Brain microvascular endothelial cell (primary cell): ENCODE data around the gene P3H2.

Source experiments
- DNase-seq: peaks from one replicate; pipeline ENCODE4 v3.0.0-alpha.2; 2020
- H3K27ac ChIP-seq: fragments of 250-450 bp; sonication (Bioruptor Pico); 2 replicates; pipeline ENCODE4 v1.5.1; 2020; ENCODE audit warnings: mild to moderate bottlenecking, moderate library complexity
- H3K27me3 ChIP-seq: fragments of 250-450 bp; sonication (Bioruptor Pico); replicated peaks from 2 replicates; pipeline ENCODE4 v1.5.1; 2020; ENCODE audit warnings: mild to moderate bottlenecking
- H3K36me3 ChIP-seq: fragments of 250-450 bp; sonication (Bioruptor Pico); replicated peaks from 2 replicates; pipeline ENCODE4 v1.5.1; 2020; ENCODE audit warnings: mild to moderate bottlenecking
- H3K4me3 ChIP-seq: 2 replicates; pipeline ENCODE4 v1.5.1; 2011; ENCODE audit warnings: low read depth, mild to moderate bottlenecking, control low read depth, low read length, moderate library complexity
- in situ Hi-C: cut with HindIII; loops from 2 replicates; pipeline ENCODE4 v1.10.0; 2017; ENCODE audit warnings: low sequenced_read_pairs, low pct_ligation_motif_present
- TF ChIP-seq, protein P1 (sequence below): IDR thresholded peaks from 2 replicates; pipeline ENCODE4 v1.5.1; 2011; ENCODE audit warnings: low read depth, mild to moderate bottlenecking, moderate library complexity, low read length, control low read depth, inconsistent platforms; ENCODE audit errors: missing control alignments

P3H2 gene

GRCh38 chr3:190014940-190015339 lies 105.8 kb downstream of the P3H2 start:
- in situ Hi-C loops, result no loop called here
- DNase-seq, result no peak
- TF ChIP-seq, protein P1, sequence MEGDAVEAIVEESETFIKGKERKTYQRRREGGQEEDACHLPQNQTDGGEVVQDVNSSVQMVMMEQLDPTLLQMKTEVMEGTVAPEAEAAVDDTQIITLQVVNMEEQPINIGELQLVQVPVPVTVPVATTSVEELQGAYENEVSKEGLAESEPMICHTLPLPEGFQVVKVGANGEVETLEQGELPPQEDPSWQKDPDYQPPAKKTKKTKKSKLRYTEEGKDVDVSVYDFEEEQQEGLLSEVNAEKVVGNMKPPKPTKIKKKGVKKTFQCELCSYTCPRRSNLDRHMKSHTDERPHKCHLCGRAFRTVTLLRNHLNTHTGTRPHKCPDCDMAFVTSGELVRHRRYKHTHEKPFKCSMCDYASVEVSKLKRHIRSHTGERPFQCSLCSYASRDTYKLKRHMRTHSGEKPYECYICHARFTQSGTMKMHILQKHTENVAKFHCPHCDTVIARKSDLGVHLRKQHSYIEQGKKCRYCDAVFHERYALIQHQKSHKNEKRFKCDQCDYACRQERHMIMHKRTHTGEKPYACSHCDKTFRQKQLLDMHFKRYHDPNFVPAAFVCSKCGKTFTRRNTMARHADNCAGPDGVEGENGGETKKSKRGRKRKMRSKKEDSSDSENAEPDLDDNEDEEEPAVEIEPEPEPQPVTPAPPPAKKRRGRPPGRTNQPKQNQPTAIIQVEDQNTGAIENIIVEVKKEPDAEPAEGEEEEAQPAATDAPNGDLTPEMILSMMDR, result no peak
- no peak overlapping the region for H3K27ac ChIP-seq
- no peaks in the 10 kb centered on the region for H3K36me3 ChIP-seq
- no peaks in the 10 kb centered on the region for H3K27me3 ChIP-seq
- H3K4me3 ChIP-seq, result no peak overlapping the region

GRCh38 chr3:190013943-190014924 lies 106.5 kb downstream of the P3H2 start:
- no peaks in the 10 kb centered on the region for H3K36me3 ChIP-seq
- H3K27me3 ChIP-seq, result no peaks in the 10 kb centered on the region
- in situ Hi-C loops, result no loop called here
- no peak overlapping the region for H3K27ac ChIP-seq
- TF ChIP-seq, protein P1, result no peak
- no peak for DNase-seq
- no peak overlapping the region for H3K4me3 ChIP-seq

- DNase-seq, result no peak
- Histone ChIP-seq H3K27me3 (no peaks in the 10 kb centered on the region), H3K27ac (no peak overlapping the region), H3K4me3 (no peak overlapping the region), H3K36me3 (no peaks in the 10 kb centered on the region)
- in situ Hi-C loops, result no loop called here
- TF ChIP-seq, protein P1, result no peak
Measured at GRCh38 chr3:190012784-190013183, 107.9 kb downstream of the P3H2 start.

DNA sequence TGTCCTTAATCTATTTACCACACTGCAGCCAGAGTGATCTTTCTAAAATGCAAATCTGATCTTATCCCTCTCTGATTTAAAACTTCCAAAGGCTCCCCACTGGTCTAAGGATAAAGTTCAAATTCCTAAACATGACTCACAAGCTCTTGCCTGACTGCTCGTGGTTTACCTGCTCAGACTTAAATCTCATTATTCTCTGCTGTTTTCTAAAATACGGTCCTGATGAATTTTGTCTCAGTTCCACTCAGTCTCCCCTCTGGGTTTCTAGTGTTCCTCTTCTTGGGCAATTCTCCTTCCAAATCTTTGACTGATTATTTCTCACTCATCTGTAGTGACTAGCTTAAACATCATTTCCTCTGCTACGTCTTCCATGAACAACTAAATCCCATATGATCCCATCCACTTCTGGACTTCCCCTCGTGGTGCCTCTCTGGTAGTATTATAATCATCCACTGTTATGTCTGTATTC lies 108.3 kb downstream of the P3H2 start:
- Histone ChIP-seq H3K36me3 (no peaks in the 10 kb centered on the region), H3K27ac (peak overlapping the region; percentile 8), H3K4me3 (no peak overlapping the region), H3K27me3 (no peaks in the 10 kb centered on the region)
- peak; percentile 28 for DNase-seq
- in situ Hi-C loops, result no loop called here
- TF ChIP-seq, protein P1, result peak; percentile 10

DNA sequence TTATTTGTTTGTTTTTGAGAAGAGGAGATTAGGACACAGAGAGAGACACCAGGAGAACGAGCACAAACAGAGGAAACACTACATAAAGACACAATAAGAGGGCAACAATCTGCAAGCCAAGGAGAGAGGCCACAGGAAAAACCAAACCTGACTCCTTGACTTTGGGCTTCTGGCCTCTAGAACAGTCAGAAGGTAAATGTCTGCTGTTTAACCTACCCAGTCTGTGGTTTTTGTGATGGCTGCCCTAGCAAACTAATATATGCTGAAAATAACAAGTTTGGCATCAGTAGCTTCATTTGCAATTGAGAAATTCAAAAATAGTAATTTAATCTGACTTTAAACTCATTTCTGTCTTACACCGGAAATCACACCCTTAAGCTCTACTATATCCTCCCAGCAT lies 110.2 kb downstream of the P3H2 start:
- in situ Hi-C loops, result no loop called here
- H3K4me3 ChIP-seq, result no peak overlapping the region
- H3K36me3 ChIP-seq, result no peaks in the 10 kb centered on the region
- TF ChIP-seq, protein P1, result no peak
- H3K27me3 ChIP-seq, result no peaks in the 10 kb centered on the region
- H3K27ac ChIP-seq, result no peak overlapping the region
- DNase-seq, result no peak
